GM10847 (cell line): ENCODE measurements around the gene METTL27.

Experiments
- POLR2A ChIP-seq: IDR thresholded peaks from 2 replicates; pipeline ENCODE4 v1.6.1; 2011; ENCODE audit not compliant: insufficient read length; ENCODE audit errors: extremely low read depth

The METTL27 gene

GRCh38 chr7:73830681-73831583 lies 11.4 kb downstream of the METTL27 start, which contains the start of gene CLDN4:
CLDN4 (plus strand) TSS chr7:73830996; CDS start chr7:73831202, 206 bp downstream.
- TF ChIP-seq POLR2A = no peak

- TF ChIP-seq POLR2A = no peak
These were observed 12.2 kb downstream of the METTL27 start for GRCh38 chr7:73829921-73830680.

- TF ChIP-seq POLR2A = no peak
These were observed 12.8 kb downstream of the METTL27 start for GRCh38 chr7:73829505-73829904.

- no peak for TF ChIP-seq POLR2A
These were observed 13.3 kb downstream of the METTL27 start for GRCh38 chr7:73828972-73829371.

- TF ChIP-seq POLR2A = no peak
These were observed 14.1 kb downstream of the METTL27 start for GRCh38 chr7:73828107-73828803.

GRCh38 chr7:73827567-73828106 lies 14.7 kb downstream of the METTL27 start:
- no peak for TF ChIP-seq POLR2A

GRCh38 chr7:73824986-73825385 lies 17.3 kb downstream of the METTL27 start:
- no peak for TF ChIP-seq POLR2A

GRCh38 chr7:73823873-73824592 lies 18.3 kb downstream of the METTL27 start:
- no peak for TF ChIP-seq POLR2A

- no peak for TF ChIP-seq POLR2A
These were observed 19.1 kb downstream of the METTL27 start for GRCh38 chr7:73823257-73823656.

GRCh38 chr7:73822319-73823173 lies 19.8 kb downstream of the METTL27 start:
- no peak for TF ChIP-seq POLR2A

GRCh38 chr7:73820013-73820412 lies 22.3 kb downstream of the METTL27 start:
- no peak for TF ChIP-seq POLR2A

GRCh38 chr7:73817121-73817520 lies 25.2 kb downstream of the METTL27 start:
- TF ChIP-seq POLR2A = no peak

GRCh38 chr7:73815436-73815835 lies 26.9 kb downstream of the METTL27 start:
- TF ChIP-seq POLR2A = no peak

- TF ChIP-seq POLR2A = no peak
These were observed 29.3 kb downstream of the METTL27 start for GRCh38 chr7:73812996-73813395.
